Measurements from ENCODE around the gene CERT1.

CERT1 gene

GRCh38 chr5:75523275-75523674 is 11.8 kb upstream of the CERT1 start:
- no peak overlapping the region for H3K4me3 ChIP-seq (ENCODE audit: low read depth, low read length)
- no peak for TF ChIP-seq CTCF (IDR thresholded peaks at IDR 0.05; ENCODE audit: low read depth, low read length)

- H3K4me3 ChIP-seq (ENCODE audit: low read depth, low read length) = no peak overlapping the region
- no peak for TF ChIP-seq CTCF (IDR thresholded peaks at IDR 0.05; ENCODE audit: low read depth, low read length)
Measured at GRCh38 chr5:75522542-75522941, 11.1 kb upstream of the CERT1 start.

- TF ChIP-seq CTCF (IDR thresholded peaks at IDR 0.05; ENCODE audit: low read depth, low read length) = no peak
Measured at GRCh38 chr5:75522025-75522424, 10.6 kb upstream of the CERT1 start.

GRCh38 chr5:75521195-75521594 is 9.8 kb upstream of the CERT1 start:
- no peak overlapping the region for H3K4me3 ChIP-seq (ENCODE audit: low read depth, low read length)
- TF ChIP-seq CTCF (IDR thresholded peaks at IDR 0.05; ENCODE audit: low read depth, low read length) = no peak

More at GRCh38 chr5:75522025-75522424, 10.6 kb upstream of the CERT1 start:
- no peak overlapping the region for H3K4me3 ChIP-seq (ENCODE audit: low read depth, low read length)

- no peak overlapping the region for H3K4me3 ChIP-seq (ENCODE audit: low read depth, low read length)
- no peak for TF ChIP-seq CTCF (IDR thresholded peaks at IDR 0.05; ENCODE audit: low read depth, low read length)
Measured at GRCh38 chr5:75519761-75520160, 8.3 kb upstream of the CERT1 start.

- TF ChIP-seq CTCF (IDR thresholded peaks at IDR 0.05; ENCODE audit: low read depth, low read length) = no peak
- no peak overlapping the region for H3K4me3 ChIP-seq (ENCODE audit: low read depth, low read length)
Measured at GRCh38 chr5:75514323-75514722, 2.9 kb upstream of the CERT1 start.

- H3K4me3 ChIP-seq (ENCODE audit: low read depth, low read length) = no peak overlapping the region
- TF ChIP-seq CTCF (IDR thresholded peaks at IDR 0.05; ENCODE audit: low read depth, low read length) = no peak
Measured at GRCh38 chr5:75513841-75514240, 2.4 kb upstream of the CERT1 start.

Measured in WI38 (cell line).